ENCODE data around the gene RAF1.

- TF ChIP-seq SIN3A (IDR thresholded peaks at IDR 0.05; ENCODE audit: borderline replicate concordance, low read depth, low read length) (no peak), ZNF775 (CRISPR knock-in tag; IDR thresholded peaks at IDR 0.05; ENCODE audit: borderline replicate concordance) (no peak), ETV5 (CRISPR knock-in tag; IDR thresholded peaks at IDR 0.05; ENCODE audit: borderline replicate concordance) (no peak), MAX (IDR thresholded peaks at IDR 0.05) (no peak), EP300 (IDR thresholded peaks at IDR 0.05; ENCODE audit: low read depth in 2 of 2, low read length in 2 of 2) (no peak), EP300 (CRISPR knock-in tag; IDR thresholded peaks at IDR 0.05; ENCODE audit: borderline replicate concordance) (no peak), RAD21 (CRISPR knock-in tag; IDR thresholded peaks at IDR 0.05) (no peak), CTCF (CRISPR knock-in tag; IDR thresholded peaks at IDR 0.05) (no peak), SP1 (IDR thresholded peaks at IDR 0.05) (no peak), SP1 (CRISPR knock-in tag; IDR thresholded peaks at IDR 0.05) (no peak), POLR2AphosphoS5 (IDR thresholded peaks at IDR 0.05; ENCODE audit: low read depth, low read length) (no peak)
These were observed 3.7 kb downstream of the RAF1 start for GRCh38 chr3:12660196-12660595.
